NB4 (cell line): Measurements from ENCODE around the gene OR4K1.
"Not testable (repeated sequence)": the region's sequence is repeated elsewhere in the genome, so short reads cannot be mapped to it uniquely, and the experiment has no call there.

Experiments used
- DNase-seq: peaks from one replicate; pipeline ENCODE4 v3.0.0; 2010; ENCODE audit warnings: low read depth
- H3K4me3 ChIP-seq: one replicate; pipeline ENCODE4 v1.5.1; 2011; ENCODE audit warnings: mild to moderate bottlenecking, low read depth, low read length, moderate library complexity
- CTCF ChIP-seq: IDR thresholded peaks from one replicate; pipeline ENCODE4 v1.5.1; 2012; ENCODE audit warnings: low read depth, low read length
- MAX ChIP-seq: IDR thresholded peaks from 2 replicates; pipeline ENCODE4 v1.6.1; 2011; ENCODE audit warnings: low read depth, low read length
- MYC ChIP-seq: IDR thresholded peaks from 2 replicates; pipeline ENCODE4 v1.6.1; 2011; ENCODE audit warnings: low read depth, low read length
- POLR2A ChIP-seq: IDR thresholded peaks from 2 replicates; pipeline ENCODE4 v1.6.1; 2011; ENCODE audit warnings: mild to moderate bottlenecking; ENCODE audit not compliant: insufficient read length; ENCODE audit errors: extremely low read depth

OR4K1 gene

GRCh38 chr14:19947413-19948090, 16.8 kb downstream of the OR4K1 start:
- TF ChIP-seq CTCF, result no peak
- no peak for TF ChIP-seq POLR2A
- no peak for TF ChIP-seq MYC
- no peak for TF ChIP-seq MAX
- no peak for DNase-seq
- no peak overlapping the region for H3K4me3 ChIP-seq

- no peak overlapping the region for H3K4me3 ChIP-seq
- DNase-seq, result no peak
- TF ChIP-seq MYC, result no peak
- TF ChIP-seq MAX, result no peak
- TF ChIP-seq CTCF, result no peak
- TF ChIP-seq POLR2A, result no peak
Measured at GRCh38 chr14:19949218-19949617, 18.5 kb downstream of the OR4K1 start.

GRCh38 chr14:19969735-19970134, 39.0 kb downstream of the OR4K1 start:
- H3K4me3 ChIP-seq, DNase-seq: not testable (repeated sequence)

GRCh38 chr14:19974844-19975243, 44.1 kb downstream of the OR4K1 start:
- no peak overlapping the region for H3K4me3 ChIP-seq
- TF ChIP-seq CTCF (no peak), POLR2A (no peak), MYC (no peak), MAX (no peak)
- no peak for DNase-seq

- no peak for DNase-seq
- no peak for TF ChIP-seq POLR2A
- TF ChIP-seq CTCF, result no peak
- TF ChIP-seq MAX, result no peak
- TF ChIP-seq MYC, result no peak
Measured at GRCh38 chr14:19975291-19975690, 44.6 kb downstream of the OR4K1 start, which contains the start of gene OR4K15. Gene OR4K15, plus strand, starts transcription at chr14:19975591. Its CDS starts 0 bp downstream, at chr14:19975591.

More at GRCh38 chr14:19975291-19975690, 44.6 kb downstream of the OR4K1 start, which contains the start of gene OR4K15:
- H3K4me3 ChIP-seq, result no peak within 1 kb of the TSS
